ENCODE measurements around the gene CLBA1. TPM values are rescaled to one million over a fixed set of nuclear protein-coding genes. Genes with fewer than 3 reads are reported as not detected.

The CLBA1 gene
- total and polyA plus RNA-seq, 2 donors from 2014 or later = 13.2 to 22.6 TPM

- TF ChIP-seq, protein P1, sequence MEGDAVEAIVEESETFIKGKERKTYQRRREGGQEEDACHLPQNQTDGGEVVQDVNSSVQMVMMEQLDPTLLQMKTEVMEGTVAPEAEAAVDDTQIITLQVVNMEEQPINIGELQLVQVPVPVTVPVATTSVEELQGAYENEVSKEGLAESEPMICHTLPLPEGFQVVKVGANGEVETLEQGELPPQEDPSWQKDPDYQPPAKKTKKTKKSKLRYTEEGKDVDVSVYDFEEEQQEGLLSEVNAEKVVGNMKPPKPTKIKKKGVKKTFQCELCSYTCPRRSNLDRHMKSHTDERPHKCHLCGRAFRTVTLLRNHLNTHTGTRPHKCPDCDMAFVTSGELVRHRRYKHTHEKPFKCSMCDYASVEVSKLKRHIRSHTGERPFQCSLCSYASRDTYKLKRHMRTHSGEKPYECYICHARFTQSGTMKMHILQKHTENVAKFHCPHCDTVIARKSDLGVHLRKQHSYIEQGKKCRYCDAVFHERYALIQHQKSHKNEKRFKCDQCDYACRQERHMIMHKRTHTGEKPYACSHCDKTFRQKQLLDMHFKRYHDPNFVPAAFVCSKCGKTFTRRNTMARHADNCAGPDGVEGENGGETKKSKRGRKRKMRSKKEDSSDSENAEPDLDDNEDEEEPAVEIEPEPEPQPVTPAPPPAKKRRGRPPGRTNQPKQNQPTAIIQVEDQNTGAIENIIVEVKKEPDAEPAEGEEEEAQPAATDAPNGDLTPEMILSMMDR (IDR thresholded peaks at IDR 0.05; ENCODE audit: borderline replicate concordance, extremely low read depth, insufficient read depth) = no peak
- Histone ChIP-seq H3K9ac (ENCODE audit: low read length in 3 of 3) (no peak overlapping the region), H3K4me1 (ENCODE audit: control insufficient read depth in 2 of 3, insufficient read depth in 2 of 3, low read depth in 1 of 3, low read length in 3 of 3) (no peaks in the 10 kb centered on the region), H3K27me3 (ENCODE audit: control insufficient read depth, insufficient read depth, low read length) (peaks cover 8% of the 10 kb centered on the region), H3K36me3 (ENCODE audit: control insufficient read depth in 2 of 3, insufficient read depth in 3 of 3, low read length in 3 of 3) (no peaks in the 10 kb centered on the region), H3K4me3 (ENCODE audit: low read length in 3 of 3) (no peak overlapping the region), H3K9me3 (ENCODE audit: control insufficient read depth in 2 of 3, insufficient read depth in 1 of 3, low read length in 3 of 3) (no peaks in the 10 kb centered on the region), H3K27ac (ENCODE audit: low read depth in 2 of 2, low read length in 2 of 2) (no peak overlapping the region)
- DNase-seq = no peak
- FAIRE-seq = no peak
- intact Hi-C loops (cut with DNase I) = no loop called here
Observed at GRCh38 chr14:105028251-105028927, 42.8 kb downstream of the CLBA1 start.

- FAIRE-seq (no peak), DNase-seq (peak in 1 of 5 donors; percentile 66)
- H3K27me3 ChIP-seq (ENCODE audit: control insufficient read depth, insufficient read depth, low read length) = peaks cover 16% of the 10 kb centered on the region
- H3K27ac ChIP-seq (ENCODE audit: low read depth in 2 of 2, low read length in 2 of 2) = no peak overlapping the region
- H3K36me3 ChIP-seq (ENCODE audit: control insufficient read depth in 2 of 3, insufficient read depth in 3 of 3, low read length in 3 of 3) = no peaks in the 10 kb centered on the region
- no peaks in the 10 kb centered on the region for H3K9me3 ChIP-seq (ENCODE audit: control insufficient read depth in 2 of 3, insufficient read depth in 1 of 3, low read length in 3 of 3)
- TF ChIP-seq, protein P1 (IDR thresholded peaks at IDR 0.05; ENCODE audit: borderline replicate concordance, extremely low read depth, insufficient read depth) = no peak
- intact Hi-C loops (cut with DNase I) = no loop called here
- no peak overlapping the region for H3K9ac ChIP-seq (ENCODE audit: low read length in 3 of 3)
- H3K4me3 ChIP-seq (ENCODE audit: low read length in 3 of 3) = no peak overlapping the region
- H3K4me1 ChIP-seq (ENCODE audit: control insufficient read depth in 2 of 3, insufficient read depth in 2 of 3, low read depth in 1 of 3, low read length in 3 of 3) = no peaks in the 10 kb centered on the region
Observed at GRCh38 chr14:105029402-105029801, 43.8 kb downstream of the CLBA1 start.

DNA sequence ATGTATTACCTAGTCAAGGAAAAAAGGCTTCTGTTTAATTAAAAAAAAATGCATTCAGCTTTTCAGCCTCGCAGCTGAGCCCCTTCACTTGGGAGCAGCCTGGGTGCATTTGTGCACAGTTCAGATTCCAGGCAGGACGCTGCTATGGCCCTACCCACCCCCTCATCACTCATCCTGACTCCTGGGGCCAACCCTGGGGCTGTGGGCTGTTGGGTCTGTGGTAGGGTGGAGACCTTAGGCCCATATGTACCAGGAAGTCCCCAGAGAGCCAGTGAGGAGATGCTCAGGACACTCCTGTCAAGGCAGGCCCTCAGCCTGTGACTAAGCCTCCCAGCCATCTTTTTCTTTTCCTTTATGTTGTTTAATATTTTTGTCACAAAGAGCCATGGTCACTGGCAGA lies 44.6 kb downstream of the CLBA1 start:
- intact Hi-C loops (cut with DNase I) = no loop called here
- Histone ChIP-seq H3K27ac (ENCODE audit: low read depth in 2 of 2, low read length in 2 of 2) (no peak overlapping the region), H3K9ac (ENCODE audit: low read length in 3 of 3) (no peak overlapping the region), H3K4me1 (ENCODE audit: control insufficient read depth in 2 of 3, insufficient read depth in 2 of 3, low read depth in 1 of 3, low read length in 3 of 3) (no peaks in the 10 kb centered on the region), H3K36me3 (ENCODE audit: control insufficient read depth in 2 of 3, insufficient read depth in 3 of 3, low read length in 3 of 3) (no peaks in the 10 kb centered on the region), H3K9me3 (ENCODE audit: control insufficient read depth in 2 of 3, insufficient read depth in 1 of 3, low read length in 3 of 3) (no peaks in the 10 kb centered on the region), H3K4me3 (ENCODE audit: low read length in 3 of 3) (no peak overlapping the region), H3K27me3 (ENCODE audit: control insufficient read depth, insufficient read depth, low read length) (peaks cover 21% of the 10 kb centered on the region)
- FAIRE-seq (no peak), DNase-seq (no peak)
- TF ChIP-seq, protein P1 (IDR thresholded peaks at IDR 0.05; ENCODE audit: borderline replicate concordance, extremely low read depth, insufficient read depth) = no peak
